LNCAP (cell line): ENCODE results near the gene SPACA7.

Experiments
- CTCF ChIP-seq: fragments of 450-650 bp; IDR thresholded peaks from 2 replicates; pipeline ENCODE4 v1.5.1; 2017; ENCODE audit warnings: mild to moderate bottlenecking

SPACA7 gene

GRCh38 chr13:112438515-112438914 is 62.4 kb downstream of the SPACA7 start:
- no peak for TF ChIP-seq CTCF

- TF ChIP-seq CTCF, result no peak
These were observed 65.1 kb downstream of the SPACA7 start for GRCh38 chr13:112441226-112441625.

- no peak for TF ChIP-seq CTCF
These were observed 65.7 kb downstream of the SPACA7 start for GRCh38 chr13:112441779-112442310.

GRCh38 chr13:112442483-112443090 is 66.4 kb downstream of the SPACA7 start:
- TF ChIP-seq CTCF, result no peak

GRCh38 chr13:112443191-112443994 is 67.2 kb downstream of the SPACA7 start:
- 0 out of 2 replicates have a peak, but pooled peaks have one; percentile 29 for TF ChIP-seq CTCF

- TF ChIP-seq CTCF, result peak; percentile 71
These were observed 67.8 kb downstream of the SPACA7 start for GRCh38 chr13:112443995-112444311.

- no peak for TF ChIP-seq CTCF
These were observed 68.6 kb downstream of the SPACA7 start for GRCh38 chr13:112444416-112445399.
